ENCODE data around the gene CNTN4. TPM values are rescaled to one million over a fixed set of nuclear protein-coding genes. Genes with fewer than 3 reads are reported as not detected.
"Not testable (repeated sequence)": the region's sequence is repeated elsewhere in the genome, so short reads cannot be mapped to it uniquely, and the experiment has no call there.

Gene CNTN4
- total RNA-seq: 10 to 100 TPM in 2 of 6 donors, 1 to 10 TPM in 4; 1.0 to 13.5 (median 6.3) TPM

GRCh38 chr3:2098398-2099027, at the start of gene CNTN4:
Gene CNTN4 (plus strand): TSS chr3:2098866.
- Histone ChIP-seq H3K4me3 (peak within 1 kb of the TSS; percentile 29 to 65 (median 57)), H3K36me3 (no peaks in the 10 kb centered on the region), H3K9me3 (no peaks in the 10 kb centered on the region), H3K27ac (peak within 1 kb of the TSS; percentile 19 to 78 (median 65)), H3K4me1 (peaks cover 0 to 21% (median 2%) of the 10 kb centered on the region in 4 donors), H3K27me3 (peaks cover 0 to 9% (median 4%) of the 10 kb centered on the region in 4 donors)
- ATAC-seq (ENCODE audit: low FRiP score in 2 of 2) (peak; percentile 84 to 91), DNase-seq (peak; percentile 69 to 94)
- TF ChIP-seq POLR2AphosphoS5 (IDR thresholded peaks at IDR 0.05): no peak
- TF ChIP-seq CTCF (IDR thresholded peaks at IDR 0.05): peak in 2 of 6 experiments; percentile 9 to 53
- TF ChIP-seq POLR2A (IDR thresholded peaks at IDR 0.05): no peak
- TF ChIP-seq EP300 (IDR thresholded peaks at IDR 0.05): no peak
- 1 to 3% methylated on average over 11 to 35 of the region's 86 CpGs for WGBS, 2 donors

- no peaks in the 10 kb centered on the region for H3K36me3 ChIP-seq
- 94 to 95% methylated on average over 4 of the region's 4 CpGs for WGBS, 2 donors
- no peak for TF ChIP-seq POLR2AphosphoS5 (IDR thresholded peaks at IDR 0.05)
- no peak for TF ChIP-seq EP300 (IDR thresholded peaks at IDR 0.05)
Measured at GRCh38 chr3:2061360-2061759, 37.3 kb upstream of the CNTN4 start.

GRCh38 chr3:2071531-2071930, 27.1 kb upstream of the CNTN4 start:
- H3K27ac ChIP-seq: no peak overlapping the region
- DNase-seq: no peak
- WGBS, 2 donors: 80 to 81% methylated on average over 2 of the region's 2 CpGs

More at GRCh38 chr3:2061360-2061759, 37.3 kb upstream of the CNTN4 start:
- Histone ChIP-seq H3K27me3 (no peaks in the 10 kb centered on the region), H3K27ac (no peak overlapping the region), H3K4me1 (no peaks in the 10 kb centered on the region), H3K9me3 (no peaks in the 10 kb centered on the region), H3K4me3 (no peak overlapping the region)
- ATAC-seq (ENCODE audit: low FRiP score in 2 of 2): no peak
- no peak for DNase-seq

GRCh38 chr3:2078821-2079220, 19.8 kb upstream of the CNTN4 start:
- Histone ChIP-seq H3K4me1 (no peaks in the 10 kb centered on the region), H3K27ac (no peak overlapping the region), H3K4me3 (no peak overlapping the region), H3K27me3 (no peaks in the 10 kb centered on the region), H3K36me3 (no peaks in the 10 kb centered on the region), H3K9me3 (no peaks in the 10 kb centered on the region)
- WGBS, 2 donors: 55 to 70% methylated on average over 3 of the region's 3 CpGs
- no peak for ATAC-seq (ENCODE audit: low FRiP score in 2 of 2)
- TF ChIP-seq POLR2AphosphoS5 (IDR thresholded peaks at IDR 0.05): no peak
- TF ChIP-seq POLR2A (IDR thresholded peaks at IDR 0.05): no peak
- TF ChIP-seq EP300 (IDR thresholded peaks at IDR 0.05): no peak
- TF ChIP-seq CTCF (IDR thresholded peaks at IDR 0.05): no peak
- no peak for DNase-seq

More at GRCh38 chr3:2071531-2071930, 27.1 kb upstream of the CNTN4 start:
- no peaks in the 10 kb centered on the region for H3K36me3 ChIP-seq
- no peak overlapping the region for H3K4me3 ChIP-seq
- no peak for ATAC-seq (ENCODE audit: low FRiP score in 2 of 2)
- TF ChIP-seq EP300 (IDR thresholded peaks at IDR 0.05) (no peak), POLR2A (IDR thresholded peaks at IDR 0.05) (no peak), POLR2AphosphoS5 (IDR thresholded peaks at IDR 0.05) (no peak), CTCF (IDR thresholded peaks at IDR 0.05) (no peak)
- H3K27me3 ChIP-seq: no peaks in the 10 kb centered on the region
- H3K9me3 ChIP-seq: no peaks in the 10 kb centered on the region
- H3K4me1 ChIP-seq: no peaks in the 10 kb centered on the region

- H3K27me3 ChIP-seq: no peaks in the 10 kb centered on the region
- WGBS, 2 donors: 78 to 82% methylated on average over 5 of the region's 5 CpGs
- peaks cover 0 to 7% (median 0%) of the 10 kb centered on the region in 4 donors for H3K9me3 ChIP-seq
- no peak for ATAC-seq (ENCODE audit: low FRiP score in 2 of 2)
- no peaks in the 10 kb centered on the region for H3K36me3 ChIP-seq
- no peak for TF ChIP-seq CTCF (IDR thresholded peaks at IDR 0.05)
- TF ChIP-seq POLR2A (IDR thresholded peaks at IDR 0.05): no peak
- no peak for TF ChIP-seq EP300 (IDR thresholded peaks at IDR 0.05)
- TF ChIP-seq POLR2AphosphoS5 (IDR thresholded peaks at IDR 0.05): no peak
- no peak for DNase-seq
- no peak overlapping the region for H3K27ac ChIP-seq
- no peaks in the 10 kb centered on the region for H3K4me1 ChIP-seq
- H3K4me3 ChIP-seq: no peak overlapping the region
Measured at GRCh38 chr3:2082871-2083480, 15.7 kb upstream of the CNTN4 start.

- not testable (repeated sequence) for H3K36me3 ChIP-seq; ATAC-seq (ENCODE audit: low FRiP score in 2 of 2); H3K27ac ChIP-seq; H3K4me3 ChIP-seq; H3K27me3 ChIP-seq; H3K9me3 ChIP-seq; H3K4me1 ChIP-seq
- DNase-seq: peak in 1 of 2 donors; percentile 77
- WGBS, 2 donors: 92% methylated on average over 33 of the region's 40 CpGs; no CpG with 5 or more reads in 1 of the 2 donors
Measured at GRCh38 chr3:2083558-2083957, 15.1 kb upstream of the CNTN4 start.

Measured in upper lobe of left lung (tissue), 6 donors.